HepG2 (cell line): ENCODE results near the gene NELL1. TPM values are rescaled to one million over a fixed set of nuclear protein-coding genes. Genes with fewer than 3 reads are reported as not detected.

Source experiments
- ATAC-seq: fragments of 200-7000 bp; cut with Tn5 transposase; 3 replicates; pipeline ENCODE4 v1.9.1; 2020; ENCODE audit warnings: mild to moderate bottlenecking, moderate library complexity
- BruUV-seq: library from RNA; stranded (reverse); fragments of 400-500 nt; replicated peaks from 2 replicates; lab custom pipeline; 2021; lab: Mats Ljungman, UMichigan
- CTCF ChIA-PET: fragments of 300-600 bp; formaldehyde crosslinking; extraction: SDS; loops from one replicate; lab custom pipeline; 2021; ENCODE audit warnings: low total read pairs, inconsistent platforms, low intra/inter-chr PET ratio; lab: Yijun Ruan, JAX
- POLR2A ChIA-PET: fragments of 350-600 bp; sonication (Branson Sonifier 250); formaldehyde crosslinking; loops from one replicate; lab custom pipeline; 2020; ENCODE audit warnings: antibody characterized with exemption, inconsistent platforms; lab: Yijun Ruan, JAX
- DNase-seq: peaks from one replicate; pipeline ENCODE4 v3.0.0-alpha.2; 2015; ENCODE audit warnings: low spot score
- FAIRE-seq: peaks from 3 replicates; lab custom pipeline; 2011; peaks lifted over from hg19 to GRCh38; lab: Jason Lieb, UNC
- H2AFZ ChIP-seq: one replicate; pipeline ENCODE4 v1.6.1; 2011; ENCODE audit warnings: low read length, inconsistent platforms
- H3K27ac ChIP-seq: fragments of 300-600 bp; 3 replicates; pipeline ENCODE4 v1.8.0; 2011; ENCODE audit warnings: mixed run types, mild to moderate bottlenecking, mixed read lengths, low read length, inconsistent platforms; ENCODE audit not compliant: insufficient read depth; ENCODE audit errors: extremely low read length
- H3K27me3 ChIP-seq, 2 experiments: fragments of 200-600 bp in 1 of 2; 2 replicates in 1 of 2; 3 replicates in 1 of 2; pipeline versions ENCODE4 v1.6.0 to v1.8.0; 2011; ENCODE audit warnings: low read length in 2 of 2, mild to moderate bottlenecking in 2 of 2, moderate library complexity in 2 of 2, inconsistent platforms in 1 of 2; ENCODE audit not compliant: insufficient read depth in 2 of 2, control insufficient read depth in 1 of 2
- H3K36me3 ChIP-seq, 2 experiments: fragments of 200-600 bp in 1 of 2; replicated peaks in 1 of 2; 2 replicates in 1 of 2; 3 replicates in 1 of 2; pipeline versions ENCODE4 v1.5.1 to v1.8.0; 2011; ENCODE audit warnings: low read length in 2 of 2, inconsistent platforms in 1 of 2; ENCODE audit not compliant: insufficient read depth in 2 of 2, control insufficient read depth in 1 of 2
- H3K4me1 ChIP-seq: 2 replicates; pipeline ENCODE4 v1.5.1; 2012; ENCODE audit warnings: low read length, inconsistent platforms; ENCODE audit not compliant: insufficient read depth
- H3K4me2 ChIP-seq: 2 replicates; pipeline ENCODE4 v1.6.0; 2011; ENCODE audit warnings: low read depth, low read length, inconsistent platforms
- H3K4me3 ChIP-seq, 3 experiments: fragments of 200-600 bp in 1 of 3; sonication (generic), shearing (Covaris generic) in 1 of 3; replicated peaks in 1 of 3; 2 replicates each; pipeline ENCODE4 v1.5.1; 2011 to 2016; ENCODE audit warnings: low read length in 3 of 3, inconsistent platforms in 2 of 3, low read depth in 2 of 3, mild to moderate bottlenecking in 2 of 3, control low read depth in 1 of 3, mixed read lengths in 1 of 3; ENCODE audit not compliant: insufficient read depth in 1 of 3
- H3K79me2 ChIP-seq: one replicate; pipeline ENCODE4 v1.6.1; 2011; ENCODE audit warnings: low read length, inconsistent platforms; ENCODE audit not compliant: insufficient read depth
- H3K9ac ChIP-seq: 2 replicates; pipeline ENCODE4 v1.6.0; 2011; ENCODE audit warnings: mild to moderate bottlenecking, low read depth, low read length, inconsistent platforms; ENCODE audit not compliant: insufficient read depth
- H3K9me3 ChIP-seq: 2 replicates; pipeline ENCODE4 v1.5.1; 2012; ENCODE audit warnings: mild to moderate bottlenecking, low read length
- H4K20me1 ChIP-seq: 2 replicates; pipeline ENCODE4 v1.6.0; 2011; ENCODE audit warnings: inconsistent platforms, mild to moderate bottlenecking, low read length, moderate library complexity; ENCODE audit not compliant: insufficient read depth
- CTCF ChIP-seq: sonication (generic); formaldehyde crosslinking; IDR thresholded peaks from 2 replicates; pipeline ENCODE4 v1.5.0; 2020; ENCODE audit warnings: mild to moderate bottlenecking, missing genetic modification reagents, moderate library complexity
- FLYWCH1 ChIP-seq: sonication (generic); formaldehyde crosslinking; IDR thresholded peaks from 2 replicates; pipeline ENCODE4 v1.8.1; 2023; ENCODE audit warnings: mild to moderate bottlenecking, missing genetic modification reagents
- HMGXB4 ChIP-seq, 2 experiments: sonication (generic) in 1 of 2; formaldehyde crosslinking in 1 of 2; IDR thresholded peaks; 2 replicates each; pipeline versions ENCODE4 v1.4.0 to v1.6.1; 2018 to 2020; ENCODE audit warnings: missing genetic modification reagents in 2 of 2, borderline replicate concordance in 1 of 2, low read depth in 1 of 2, mild to moderate bottlenecking in 1 of 2, missing biosample characterization in 1 of 2
- MLXIP ChIP-seq: sonication (generic); formaldehyde crosslinking; IDR thresholded peaks from 2 replicates; pipeline ENCODE4 v1.9.0; 2021; ENCODE audit warnings: missing genetic modification reagents, borderline replicate concordance
- NR2C2 ChIP-seq: sonication (generic); formaldehyde crosslinking; IDR thresholded peaks from 2 replicates; pipeline ENCODE4 v1.4.0; 2020; ENCODE audit warnings: missing genetic modification reagents, mild to moderate bottlenecking, moderate library complexity, borderline replicate concordance
- SCMH1 ChIP-seq: sonication (generic); formaldehyde crosslinking; IDR thresholded peaks from 2 replicates; pipeline ENCODE4 v1.9.0; 2021; ENCODE audit warnings: missing genetic modification reagents, mild to moderate bottlenecking, borderline replicate concordance
- SETDB1 ChIP-seq: sonication (generic); formaldehyde crosslinking; IDR thresholded peaks from 2 replicates; pipeline ENCODE4 v1.5.1; 2020; ENCODE audit warnings: missing genetic modification reagents, mild to moderate bottlenecking, borderline replicate concordance
- TGIF2 ChIP-seq: IDR thresholded peaks from 2 replicates; pipeline ENCODE4 v1.6.1; 2016; ENCODE audit warnings: control low read depth, missing compliant biosample characterization
- WGBS: methylation state at CpG from one replicate; pipeline ENCODE4 v1.1.6; 2017; ENCODE audit warnings: low lambda C conversion rate; 5-methylcytosine and 5-hydroxymethylcytosine counted together
- in situ Hi-C: cut with HindIII; loops from 2 replicates; pipeline ENCODE4 v1.10.0; 2017; ENCODE audit warnings: low pct_unique_long_range_greater_than_20kb; ENCODE audit not compliant: extremely low pct_ligation_motif_present
- intact Hi-C: fragments of 100-400 bp; cut with micrococcal nuclease; formaldehyde crosslinking; loops from one replicate; pipeline ENCODE4 v1.10.0; 2022; ENCODE audit not compliant: unreplicated experiment
- polyA plus RNA-seq, 8 experiments: library from polyadenylated mRNA; depleted of rRNA in 3 of 8; stranded (reverse) in 7 of 8; unstranded in 1 of 8; fragments of >200 nt; fragmentation: Illumina TruSeq in 4 of 8; extraction: Trizol in 4 of 8; gene quantifications; 2 replicates each; pipeline versions ENCODE4 v1.2.1 to v1.2.3, GENCODE V29; 2011 to 2016; ENCODE audit warnings: low read depth in 4 of 8, missing spikeins in 1 of 8, mixed read lengths in 1 of 8; ENCODE audit not compliant: insufficient read depth in 1 of 8
- total RNA-seq, 5 experiments: library from RNA; depleted of rRNA; stranded (reverse); fragments of >200 nt; fragmentation: Illumina TruSeq; extraction: Trizol; gene quantifications; 2 replicates each; pipeline ENCODE4 v1.2.3, GENCODE V29; 2016; ENCODE audit warnings: low read depth in 1 of 5

The NELL1 gene
- total and polyA plus RNA-seq, 2 of the 13 experiments (the other 11 are each of a cell fraction or from before 2014, with no cell fraction given): not detected

GRCh38 chr11:21343204-21343603 lies 673.8 kb downstream of the NELL1 start:
- intact Hi-C loops (no loop called here), in situ Hi-C loops (no loop called here)
- FAIRE-seq: no peak
- no peaks in the 10 kb centered on the region for H3K27me3 ChIP-seq
- no peaks in the 10 kb centered on the region for H3K9me3 ChIP-seq
- ChIA-PET POLR2A (no interaction called here), CTCF (no interaction called here)
- TF ChIP-seq NR2C2 (CRISPR knock-in tag): no peak
- TF ChIP-seq MLXIP (CRISPR knock-in tag): no peak
- no peak for TF ChIP-seq TGIF2 (CRISPR knock-in tag)
- no peak for TF ChIP-seq HMGXB4 (CRISPR knock-in tag; IDR thresholded peaks at IDR 0.05; ENCODE audit: borderline replicate concordance in 1 of 2, low read depth in 1 of 2)
- no peak for TF ChIP-seq FLYWCH1 (CRISPR knock-in tag)
- no peak for TF ChIP-seq SCMH1 (CRISPR knock-in tag)
- no peak for TF ChIP-seq SETDB1 (CRISPR knock-in tag)
- TF ChIP-seq CTCF: no peak
- no peaks in the 10 kb centered on the region for H3K36me3 ChIP-seq
- H2AFZ ChIP-seq: no peak overlapping the region
- no peaks in the 10 kb centered on the region for H3K4me1 ChIP-seq
- DNase-seq: no peak
- no TSS peak for BruUV-seq
- no peak overlapping the region for H3K9ac ChIP-seq
- ATAC-seq: no peak
- H4K20me1 ChIP-seq: no peaks in the 10 kb centered on the region
- no peak overlapping the region for H3K4me2 ChIP-seq
- WGBS: 0% methylated on average over 2 of the region's 2 CpGs
- no peak overlapping the region for H3K4me3 ChIP-seq
- H3K27ac ChIP-seq: no peak overlapping the region
- H3K79me2 ChIP-seq: no peaks in the 10 kb centered on the region
